HepG2 (cell line): ENCODE data around the gene PRSS27. TPM values are rescaled to one million over a fixed set of nuclear protein-coding genes. Genes with fewer than 3 reads are reported as not detected.

Experiments
- ATAC-seq: fragments of 200-7000 bp; cut with Tn5 transposase; 3 replicates; pipeline ENCODE4 v1.9.1; 2020; ENCODE audit warnings: mild to moderate bottlenecking, moderate library complexity
- BruUV-seq: library from RNA; stranded (reverse); fragments of 400-500 nt; replicated peaks from 2 replicates; lab custom pipeline; 2021; lab: Mats Ljungman, UMichigan
- CTCF ChIA-PET: fragments of 300-600 bp; formaldehyde crosslinking; extraction: SDS; loops from one replicate; lab custom pipeline; 2021; ENCODE audit warnings: low total read pairs, inconsistent platforms, low intra/inter-chr PET ratio; lab: Yijun Ruan, JAX
- POLR2A ChIA-PET: fragments of 350-600 bp; sonication (Branson Sonifier 250); formaldehyde crosslinking; loops from one replicate; lab custom pipeline; 2020; ENCODE audit warnings: antibody characterized with exemption, inconsistent platforms; lab: Yijun Ruan, JAX
- DNase-seq: peaks from one replicate; pipeline ENCODE4 v3.0.0-alpha.2; 2015; ENCODE audit warnings: low spot score
- FAIRE-seq: peaks from 3 replicates; lab custom pipeline; 2011; peaks lifted over from hg19 to GRCh38; lab: Jason Lieb, UNC
- H2AFZ ChIP-seq: one replicate; pipeline ENCODE4 v1.6.1; 2011; ENCODE audit warnings: low read length, inconsistent platforms
- H3K27ac ChIP-seq: fragments of 300-600 bp; 3 replicates; pipeline ENCODE4 v1.8.0; 2011; ENCODE audit warnings: mixed run types, mild to moderate bottlenecking, mixed read lengths, low read length, inconsistent platforms; ENCODE audit not compliant: insufficient read depth; ENCODE audit errors: extremely low read length
- H3K27me3 ChIP-seq, 2 experiments: fragments of 200-600 bp in 1 of 2; 2 replicates in 1 of 2; 3 replicates in 1 of 2; pipeline versions ENCODE4 v1.6.0 to v1.8.0; 2011; ENCODE audit warnings: low read length in 2 of 2, mild to moderate bottlenecking in 2 of 2, moderate library complexity in 2 of 2, inconsistent platforms in 1 of 2; ENCODE audit not compliant: insufficient read depth in 2 of 2, control insufficient read depth in 1 of 2
- H3K36me3 ChIP-seq, 2 experiments: fragments of 200-600 bp in 1 of 2; replicated peaks in 1 of 2; 2 replicates in 1 of 2; 3 replicates in 1 of 2; pipeline versions ENCODE4 v1.5.1 to v1.8.0; 2011; ENCODE audit warnings: low read length in 2 of 2, inconsistent platforms in 1 of 2; ENCODE audit not compliant: insufficient read depth in 2 of 2, control insufficient read depth in 1 of 2
- H3K4me1 ChIP-seq: 2 replicates; pipeline ENCODE4 v1.5.1; 2012; ENCODE audit warnings: low read length, inconsistent platforms; ENCODE audit not compliant: insufficient read depth
- H3K4me2 ChIP-seq: 2 replicates; pipeline ENCODE4 v1.6.0; 2011; ENCODE audit warnings: low read depth, low read length, inconsistent platforms
- H3K4me3 ChIP-seq, 3 experiments: fragments of 200-600 bp in 1 of 3; sonication (generic), shearing (Covaris generic) in 1 of 3; replicated peaks in 1 of 3; 2 replicates each; pipeline ENCODE4 v1.5.1; 2011 to 2016; ENCODE audit warnings: low read length in 3 of 3, inconsistent platforms in 2 of 3, low read depth in 2 of 3, mild to moderate bottlenecking in 2 of 3, control low read depth in 1 of 3, mixed read lengths in 1 of 3; ENCODE audit not compliant: insufficient read depth in 1 of 3
- H3K79me2 ChIP-seq: one replicate; pipeline ENCODE4 v1.6.1; 2011; ENCODE audit warnings: low read length, inconsistent platforms; ENCODE audit not compliant: insufficient read depth
- H3K9ac ChIP-seq: 2 replicates; pipeline ENCODE4 v1.6.0; 2011; ENCODE audit warnings: mild to moderate bottlenecking, low read depth, low read length, inconsistent platforms; ENCODE audit not compliant: insufficient read depth
- H3K9me3 ChIP-seq: 2 replicates; pipeline ENCODE4 v1.5.1; 2012; ENCODE audit warnings: mild to moderate bottlenecking, low read length
- H4K20me1 ChIP-seq: 2 replicates; pipeline ENCODE4 v1.6.0; 2011; ENCODE audit warnings: inconsistent platforms, mild to moderate bottlenecking, low read length, moderate library complexity; ENCODE audit not compliant: insufficient read depth
- ASH2L ChIP-seq: fragments of 300-600, 200-600 bp; sonication (generic); IDR thresholded peaks from 2 replicates; pipeline ENCODE4 v1.7.0; 2017; ENCODE audit warnings: low read depth, mild to moderate bottlenecking, moderate library complexity, mixed read lengths, low read length; ENCODE audit not compliant: insufficient read length
- FOXK1 ChIP-seq: sonication (generic); formaldehyde crosslinking; IDR thresholded peaks from 2 replicates; pipeline ENCODE4 v1.4.0; 2020; ENCODE audit warnings: low read depth, missing genetic modification reagents, borderline replicate concordance
- FOXM1 ChIP-seq: sonication (generic); formaldehyde crosslinking; IDR thresholded peaks from 2 replicates; pipeline ENCODE4 v1.5.0; 2020; ENCODE audit warnings: missing genetic modification reagents
- GTF2F1 ChIP-seq: fragments of 150-350 bp; IDR thresholded peaks from 2 replicates; pipeline ENCODE4 v1.6.1; 2014; ENCODE audit warnings: low read length
- JUND ChIP-seq: sonication (generic); formaldehyde crosslinking; IDR thresholded peaks from 2 replicates; pipeline ENCODE4 v1.8.0; 2022; ENCODE audit warnings: mild to moderate bottlenecking, missing genetic modification reagents
- KAT8 ChIP-seq: IDR thresholded peaks from 2 replicates; pipeline ENCODE4 v1.6.1; 2016; ENCODE audit warnings: missing genetic modification reagents, missing compliant biosample characterization
- NR2C2 ChIP-seq: sonication (generic); formaldehyde crosslinking; IDR thresholded peaks from 2 replicates; pipeline ENCODE4 v1.4.0; 2020; ENCODE audit warnings: missing genetic modification reagents, mild to moderate bottlenecking, moderate library complexity, borderline replicate concordance
- PPARG ChIP-seq: conservative IDR thresholded peaks from 2 replicates; pipeline ENCODE4 v1.6.1; 2016; ENCODE audit warnings: missing biosample characterization, missing genetic modification reagents
- SALL1 ChIP-seq: sonication (generic); formaldehyde crosslinking; IDR thresholded peaks from 2 replicates; pipeline ENCODE4 v1.8.0; 2022; ENCODE audit warnings: mild to moderate bottlenecking, missing genetic modification reagents
- TSC22D2 ChIP-seq: sonication (generic); formaldehyde crosslinking; IDR thresholded peaks from 2 replicates; pipeline ENCODE4 v1.5.1; 2020; ENCODE audit warnings: missing genetic modification reagents, mild to moderate bottlenecking, borderline replicate concordance
- UBTF ChIP-seq: sonication (generic); formaldehyde crosslinking; IDR thresholded peaks from 2 replicates; pipeline ENCODE4 v1.4.0; 2020; ENCODE audit warnings: mild to moderate bottlenecking, missing genetic modification reagents
- WGBS: methylation state at CpG from one replicate; pipeline ENCODE4 v1.1.6; 2017; ENCODE audit warnings: low lambda C conversion rate; 5-methylcytosine and 5-hydroxymethylcytosine counted together
- in situ Hi-C: cut with HindIII; loops from 2 replicates; pipeline ENCODE4 v1.10.0; 2017; ENCODE audit warnings: low pct_unique_long_range_greater_than_20kb; ENCODE audit not compliant: extremely low pct_ligation_motif_present
- intact Hi-C: fragments of 100-400 bp; cut with micrococcal nuclease; formaldehyde crosslinking; loops from one replicate; pipeline ENCODE4 v1.10.0; 2022; ENCODE audit not compliant: unreplicated experiment
- polyA plus RNA-seq, 8 experiments: library from polyadenylated mRNA; depleted of rRNA in 3 of 8; stranded (reverse) in 7 of 8; unstranded in 1 of 8; fragments of >200 nt; fragmentation: Illumina TruSeq in 4 of 8; extraction: Trizol in 4 of 8; gene quantifications; 2 replicates each; pipeline versions ENCODE4 v1.2.1 to v1.2.3, GENCODE V29; 2011 to 2016; ENCODE audit warnings: low read depth in 4 of 8, missing spikeins in 1 of 8, mixed read lengths in 1 of 8; ENCODE audit not compliant: insufficient read depth in 1 of 8
- total RNA-seq, 5 experiments: library from RNA; depleted of rRNA; stranded (reverse); fragments of >200 nt; fragmentation: Illumina TruSeq; extraction: Trizol; gene quantifications; 2 replicates each; pipeline ENCODE4 v1.2.3, GENCODE V29; 2016; ENCODE audit warnings: low read depth in 1 of 5
- TF ChIP-seq, protein P1 (sequence below): sonication (generic); formaldehyde crosslinking; IDR thresholded peaks from 2 replicates; pipeline ENCODE4 v1.5.0; 2020; ENCODE audit warnings: mild to moderate bottlenecking, missing genetic modification reagents

Gene PRSS27
- total and polyA plus RNA-seq, 2 of the 13 experiments (the other 11 are each of a cell fraction or from before 2014, with no cell fraction given): 0.20 to 0.73 TPM

- TF ChIP-seq GTF2F1: 0 out of 2 replicates have a peak, but pooled peaks have one; percentile 31
- no peak for TF ChIP-seq FOXM1 (CRISPR knock-in tag)
- TF ChIP-seq ASH2L: peak; percentile 32
- TF ChIP-seq NR2C2: peak; percentile 59
- peak; percentile 75 for TF ChIP-seq KAT8 (CRISPR knock-in tag)
- TF ChIP-seq UBTF: peak; percentile 56; the same call in 1 of the 2 replicates
- TF ChIP-seq PPARG (CRISPR knock-in tag): peak; percentile 71
- peak; percentile 47; the same call in 1 of the 2 replicates for TF ChIP-seq SALL1 (CRISPR knock-in tag)
- 0 out of 2 replicates have a peak, but pooled peaks have one; percentile 19 for TF ChIP-seq FOXK1 (CRISPR knock-in tag)
- TF ChIP-seq, all 625 proteins: peak for 67
These were observed 46.7 kb downstream of the PRSS27 start (continued) for GRCh38 chr16:2673066-2673999.

- in situ Hi-C loops: no loop called here
- Histone ChIP-seq H4K20me1 (no peaks in the 10 kb centered on the region), H3K79me2 (peaks cover 11% of the 10 kb centered on the region), H3K9ac (no peak overlapping the region), H3K27me3 (no peaks in the 10 kb centered on the region), H3K27ac (no peak overlapping the region), H2AFZ (no peak overlapping the region), H3K9me3 (no peaks in the 10 kb centered on the region), H3K36me3 (peaks cover 0 to 2% of the 10 kb centered on the region in 2 experiments; a peak in 1 of 5 replicates), H3K4me3 (no peak overlapping the region; a peak in 2 of 6 replicates), H3K4me1 (peaks cover 29% of the 10 kb centered on the region), H3K4me2 (peak overlapping the region; percentile 69)
- 92% methylated on average over 13 of the region's 13 CpGs for WGBS
- BruUV-seq: no TSS peak
- POLR2A ChIA-PET: no interaction called here
- no peak for DNase-seq
- no peak for FAIRE-seq
- CTCF ChIA-PET: no interaction called here
- no peak for ATAC-seq
- intact Hi-C loops: no loop called here
- TF ChIP-seq JUND (no peak), TSC22D2 (no peak)
- TF ChIP-seq, protein P1, sequence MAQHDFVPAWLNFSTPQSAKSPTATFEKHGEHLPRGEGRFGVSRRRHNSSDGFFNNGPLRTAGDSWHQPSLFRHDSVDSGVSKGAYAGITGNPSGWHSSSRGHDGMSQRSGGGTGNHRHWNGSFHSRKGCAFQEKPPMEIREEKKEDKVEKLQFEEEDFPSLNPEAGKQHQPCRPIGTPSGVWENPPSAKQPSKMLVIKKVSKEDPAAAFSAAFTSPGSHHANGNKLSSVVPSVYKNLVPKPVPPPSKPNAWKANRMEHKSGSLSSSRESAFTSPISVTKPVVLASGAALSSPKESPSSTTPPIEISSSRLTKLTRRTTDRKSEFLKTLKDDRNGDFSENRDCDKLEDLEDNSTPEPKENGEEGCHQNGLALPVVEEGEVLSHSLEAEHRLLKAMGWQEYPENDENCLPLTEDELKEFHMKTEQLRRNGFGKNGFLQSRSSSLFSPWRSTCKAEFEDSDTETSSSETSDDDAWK (CRISPR knock-in tag): no peak
These were observed 48.3 kb downstream of the PRSS27 start for GRCh38 chr16:2671741-2672140.
